Activated CD4-positive, alpha-beta T cell treated with anti-CD3 and anti-CD28 coated beads, Interleukin-2, amount 50 U/mL, for 1 hour (primary cell): ENCODE data around the gene BMAL2.

ENCODE experiments used
- DNase-seq: peaks from one replicate; pipeline ENCODE4 v3.0.0-alpha.2; 2020

BMAL2 gene

DNA sequence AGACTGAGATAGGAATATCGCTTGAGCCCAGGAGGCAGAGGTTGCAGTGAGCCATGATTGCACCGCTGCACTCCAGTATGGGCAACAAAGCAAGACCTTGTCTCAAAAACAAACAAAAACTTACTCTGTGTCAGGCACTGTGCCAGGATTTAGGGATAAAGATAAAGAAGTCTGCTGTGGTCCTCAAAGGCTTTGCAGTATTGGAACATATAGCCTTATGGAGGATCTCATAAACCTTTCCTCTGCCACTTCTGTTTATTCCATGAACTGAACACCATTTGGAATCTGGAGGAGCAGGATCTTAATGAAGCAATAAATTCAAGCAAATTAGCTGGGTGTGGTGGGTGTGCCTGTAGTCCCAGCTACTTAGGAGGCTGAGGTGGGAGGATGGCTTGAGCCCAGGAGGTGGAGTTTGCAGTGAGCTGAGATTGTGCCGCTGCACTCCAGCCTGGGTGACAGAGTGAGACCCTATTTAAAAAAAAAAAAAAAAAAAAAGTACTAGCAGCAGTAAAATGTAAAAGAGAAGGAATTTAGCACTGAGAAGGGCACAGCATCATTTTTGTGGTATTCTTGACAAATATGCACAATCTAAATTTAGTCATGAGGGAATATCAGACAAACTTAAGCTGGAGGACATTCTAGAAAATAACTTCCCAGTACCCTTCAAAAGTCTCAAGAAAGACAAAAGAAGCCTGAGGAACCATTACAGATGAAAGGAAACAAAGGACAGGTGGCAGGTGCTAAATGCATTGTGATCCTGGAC, 27.1 kb downstream of the BMAL2 start:
- no peak for DNase-seq

DNA sequence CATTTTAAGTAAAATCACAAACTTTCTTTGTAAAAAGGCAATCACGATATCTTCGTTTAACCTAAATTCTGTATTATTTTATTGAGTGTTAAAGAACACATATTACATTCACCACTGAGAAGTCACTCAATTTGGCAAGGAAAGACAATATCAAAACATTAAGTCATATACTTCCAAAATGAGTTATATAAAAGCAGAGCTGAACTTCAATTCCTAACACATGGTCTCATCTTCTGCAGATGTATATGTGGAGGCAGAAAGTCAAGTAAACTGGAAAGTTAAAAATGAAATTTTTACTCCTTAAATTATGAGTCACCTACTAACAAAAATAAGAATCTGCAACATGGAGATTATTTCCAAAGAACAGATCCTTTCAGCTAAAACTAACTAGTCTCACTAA, 28.7 kb downstream of the BMAL2 start:
- DNase-seq = no peak

DNA sequence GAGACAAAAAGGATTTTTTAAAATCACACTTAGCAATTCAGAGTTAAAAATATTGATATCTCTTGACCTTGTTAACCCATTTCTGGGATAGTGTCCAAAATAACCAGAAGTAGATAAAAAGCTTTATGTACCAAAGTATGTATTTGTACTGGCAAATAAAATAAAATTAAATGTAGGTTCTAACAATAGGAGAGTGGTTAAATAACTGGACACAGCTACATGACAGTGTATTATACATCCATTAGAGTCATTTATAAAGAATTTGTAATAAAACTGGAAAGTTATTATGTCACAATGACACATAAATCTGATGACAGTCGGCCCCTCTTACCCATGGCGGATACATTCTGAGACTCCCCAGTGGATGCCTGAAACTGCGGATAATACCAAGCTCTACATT, 34.0 kb downstream of the BMAL2 start:
- DNase-seq = no peak

DNA sequence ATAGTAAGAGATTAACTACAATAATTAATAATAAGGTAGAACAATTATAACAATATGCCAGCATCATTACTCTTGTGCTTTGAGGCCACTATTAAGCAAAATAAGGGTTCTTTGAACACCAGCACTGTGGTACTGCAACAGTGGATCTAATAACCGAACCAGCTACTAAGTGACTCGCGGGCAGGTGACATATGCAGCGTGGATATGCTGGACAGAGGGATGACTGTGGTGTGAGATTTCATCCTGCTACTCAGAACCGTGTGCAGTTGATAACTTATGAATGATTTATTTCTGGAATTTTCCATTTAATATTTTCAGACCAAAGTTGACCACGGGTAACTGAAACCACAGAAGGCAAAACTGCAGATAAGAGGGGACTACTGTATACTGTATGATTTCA, 34.4 kb downstream of the BMAL2 start:
- DNase-seq = no peak

DNA sequence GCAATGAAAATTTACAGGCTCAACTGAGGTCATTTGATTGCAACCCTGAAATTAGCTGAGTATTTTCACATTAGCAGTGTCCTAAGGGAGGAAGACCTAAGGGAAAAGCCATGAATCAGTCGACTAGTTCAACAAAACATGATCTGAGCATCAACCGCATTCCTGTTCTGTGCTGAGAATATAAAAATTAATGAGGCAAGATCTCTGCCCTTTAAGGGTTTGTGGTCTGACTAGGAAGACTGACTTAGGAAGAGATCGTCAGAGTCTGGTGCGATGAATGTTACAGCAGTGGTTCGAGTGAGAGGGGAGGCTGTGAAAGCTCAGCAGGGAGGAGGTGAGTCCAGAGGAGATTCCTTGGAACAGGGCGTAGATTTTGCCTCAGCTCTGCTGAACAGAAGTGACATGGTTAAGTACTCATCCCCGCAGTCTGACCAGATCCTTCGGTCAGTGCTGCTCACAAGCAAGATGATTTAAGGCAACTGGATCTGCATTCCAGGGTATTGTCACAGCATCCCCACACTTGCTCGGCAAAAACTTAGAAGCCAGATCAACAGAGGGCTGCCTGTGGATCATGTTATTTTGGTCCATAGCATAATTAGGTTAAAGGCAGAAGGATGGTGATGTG, 49.6 kb downstream of the BMAL2 start:
- DNase-seq = no peak
